CMK (cell line): Measurements from ENCODE around the gene EHMT1.
"Not testable (repeated sequence)": the region's sequence is repeated elsewhere in the genome, so short reads cannot be mapped to it uniquely, and the experiment has no call there.

Experiments used
- DNase-seq: peaks from one replicate; pipeline ENCODE4 v3.0.0-alpha.2; 2010; ENCODE audit warnings: low read depth

The EHMT1 gene

GRCh38 chr9:137590469-137591383, 28.1 kb upstream of the EHMT1 start, which contains the start of gene ZMYND19:
ZMYND19 (minus strand) TSS chr9:137590512; CDS start chr9:137590263, 249 bp downstream.
- DNase-seq, result peak; percentile 67

GRCh38 chr9:137592767-137593166, 26.0 kb upstream of the EHMT1 start:
- DNase-seq, result no peak

DNA sequence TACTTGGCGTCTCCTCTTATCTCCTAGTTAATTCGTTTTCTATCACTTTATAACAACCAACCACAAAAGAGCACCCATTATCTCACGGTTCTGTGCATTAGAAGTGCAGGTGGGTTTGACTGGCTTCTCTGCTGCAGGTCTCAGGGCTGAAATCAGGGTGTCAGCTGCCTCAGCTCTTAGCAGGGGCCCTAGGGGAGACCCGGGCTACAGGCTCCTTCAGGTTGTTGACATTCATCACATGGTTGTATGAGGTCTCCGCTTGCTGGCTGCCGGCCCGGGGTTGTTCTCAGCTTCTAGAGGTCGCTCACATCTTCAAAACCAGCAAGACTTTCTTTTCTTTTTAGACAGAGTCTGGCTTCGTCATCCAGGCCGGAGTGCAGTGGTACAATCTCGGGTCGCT, 25.6 kb upstream of the EHMT1 start:
- no peak for DNase-seq

- DNase-seq, result not testable (repeated sequence)
These were observed 22.2 kb upstream of the EHMT1 start for GRCh38 chr9:137596577-137596976.

DNA sequence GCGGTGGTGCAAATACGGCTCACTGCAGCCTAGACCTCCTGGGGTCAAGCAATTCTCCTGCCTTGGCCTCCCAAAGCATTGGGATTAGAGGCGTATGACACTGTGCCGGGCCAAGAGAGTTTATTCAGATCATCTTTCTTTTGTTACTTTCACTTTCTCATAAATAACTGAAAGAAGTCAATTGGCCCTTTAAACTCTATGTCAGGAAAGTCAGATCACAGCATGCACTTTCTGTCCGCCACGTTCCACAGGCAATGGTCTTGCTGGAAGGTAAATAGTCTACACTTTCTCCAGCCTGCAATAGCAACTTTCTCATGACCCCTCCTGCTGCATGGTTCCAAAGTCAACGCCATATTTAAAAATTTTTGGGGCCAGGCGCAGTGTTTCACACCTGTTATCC, 19.9 kb upstream of the EHMT1 start:
- DNase-seq, result no peak

DNA sequence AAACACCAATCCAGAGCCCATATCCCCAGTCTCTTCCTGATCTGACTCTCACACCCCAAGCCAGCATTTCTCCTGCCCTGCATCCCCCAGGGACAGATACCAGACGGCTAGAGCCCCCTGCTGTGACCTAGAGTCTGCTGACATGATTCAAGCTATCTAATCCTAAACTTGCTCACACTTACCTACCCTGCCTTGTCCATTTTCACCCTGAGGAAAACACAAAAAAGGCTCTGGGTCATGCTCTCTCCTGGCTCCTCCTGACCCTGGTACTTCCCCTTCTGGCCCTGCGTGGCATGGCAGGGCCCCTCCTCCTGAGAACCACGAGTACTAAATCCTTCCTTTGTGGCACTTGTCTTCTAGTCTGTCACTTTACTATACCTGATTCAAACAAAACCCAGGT, 16.1 kb upstream of the EHMT1 start:
- DNase-seq, result no peak

DNA sequence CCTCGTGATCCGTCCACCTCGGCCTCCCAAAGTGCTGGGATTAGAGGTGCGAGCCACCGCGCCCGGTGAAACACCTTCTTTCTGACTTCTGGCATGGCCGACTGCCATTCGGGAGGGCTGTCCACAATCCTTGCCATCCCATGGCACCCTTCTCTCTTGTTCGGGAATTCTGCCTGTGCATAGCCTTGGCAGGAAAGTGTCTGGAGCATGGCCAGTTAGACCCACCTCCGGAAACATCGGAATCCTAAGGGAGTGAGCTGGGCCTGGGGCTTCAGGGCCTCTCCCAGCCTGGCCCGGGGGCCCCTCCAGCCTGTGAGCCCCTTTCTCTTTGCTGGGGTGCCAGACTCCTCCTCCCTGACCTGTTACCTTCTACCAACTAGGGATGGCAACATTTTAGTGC, 14.9 kb upstream of the EHMT1 start:
- no peak for DNase-seq

DNA sequence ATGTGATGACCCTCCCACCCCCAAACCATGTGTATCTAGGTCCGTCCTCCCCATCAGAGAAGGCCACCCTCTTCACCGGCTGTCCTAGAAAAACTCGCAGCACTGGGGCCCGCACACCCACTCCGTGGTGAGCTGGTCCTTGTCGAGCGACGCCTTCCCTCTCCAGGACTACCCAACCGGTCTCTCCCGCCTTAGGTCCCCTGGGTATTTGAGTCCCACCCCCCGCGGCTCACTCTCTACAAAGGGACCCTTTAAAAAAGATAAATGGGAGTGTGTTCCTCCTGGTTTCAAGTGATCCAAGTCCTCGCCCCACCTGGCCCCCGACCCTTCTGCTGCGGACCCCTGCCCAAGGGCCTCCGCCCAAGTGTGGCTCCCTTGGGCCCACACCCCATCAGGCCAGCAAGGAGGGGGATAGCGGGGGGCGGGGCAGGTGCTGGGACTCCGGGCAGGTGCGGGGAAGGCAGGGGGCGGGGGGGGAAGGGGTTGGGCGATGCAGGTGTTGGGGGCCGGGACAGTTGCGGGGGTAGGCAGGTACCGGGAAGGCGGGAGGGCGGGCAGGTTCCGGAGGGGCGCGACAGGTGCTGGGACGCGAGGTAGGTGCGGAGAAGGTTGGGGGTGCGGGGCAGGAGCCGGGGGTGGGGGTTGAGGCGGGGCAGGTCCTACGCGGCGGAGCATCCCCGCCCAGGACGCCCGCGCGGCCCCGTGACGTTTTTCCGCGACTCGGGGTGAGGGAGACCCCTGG, 14.3 kb upstream of the EHMT1 start:
- no peak for DNase-seq

GRCh38 chr9:137605121-137606004, 13.4 kb upstream of the EHMT1 start, which contains the start of gene ARRDC1:
ARRDC1 (plus strand) TSS chr9:137605686; CDS start chr9:137605718, 32 bp downstream.
- peak; percentile 92 for DNase-seq

- DNase-seq, result no peak
These were observed 12.7 kb upstream of the EHMT1 start for GRCh38 chr9:137606005-137606621.

GRCh38 chr9:137606734-137607138, 12.1 kb upstream of the EHMT1 start:
- DNase-seq, result no peak

- no peak for DNase-seq
These were observed 11.5 kb upstream of the EHMT1 start for GRCh38 chr9:137607141-137607857.

DNA sequence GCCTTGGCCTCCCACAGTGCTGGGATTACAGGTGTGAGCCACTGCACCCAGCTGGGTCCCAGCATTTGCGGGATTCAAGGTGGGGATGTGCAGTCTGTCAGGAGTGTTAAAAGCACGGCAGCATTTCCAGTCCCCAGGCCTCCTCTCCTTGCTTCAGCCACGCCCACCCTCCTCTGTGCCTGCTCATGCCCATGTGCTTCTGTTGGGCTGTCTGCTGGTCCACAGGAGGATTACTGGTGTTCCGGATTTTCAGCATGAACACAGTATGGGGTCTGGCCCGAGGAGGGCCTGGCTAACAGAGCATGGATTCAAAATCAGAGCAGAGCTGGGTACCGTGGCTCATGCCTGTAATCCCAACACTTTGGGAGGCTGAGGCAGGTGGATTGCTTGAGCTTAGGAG, 7.9 kb upstream of the EHMT1 start:
- DNase-seq, result no peak

DNA sequence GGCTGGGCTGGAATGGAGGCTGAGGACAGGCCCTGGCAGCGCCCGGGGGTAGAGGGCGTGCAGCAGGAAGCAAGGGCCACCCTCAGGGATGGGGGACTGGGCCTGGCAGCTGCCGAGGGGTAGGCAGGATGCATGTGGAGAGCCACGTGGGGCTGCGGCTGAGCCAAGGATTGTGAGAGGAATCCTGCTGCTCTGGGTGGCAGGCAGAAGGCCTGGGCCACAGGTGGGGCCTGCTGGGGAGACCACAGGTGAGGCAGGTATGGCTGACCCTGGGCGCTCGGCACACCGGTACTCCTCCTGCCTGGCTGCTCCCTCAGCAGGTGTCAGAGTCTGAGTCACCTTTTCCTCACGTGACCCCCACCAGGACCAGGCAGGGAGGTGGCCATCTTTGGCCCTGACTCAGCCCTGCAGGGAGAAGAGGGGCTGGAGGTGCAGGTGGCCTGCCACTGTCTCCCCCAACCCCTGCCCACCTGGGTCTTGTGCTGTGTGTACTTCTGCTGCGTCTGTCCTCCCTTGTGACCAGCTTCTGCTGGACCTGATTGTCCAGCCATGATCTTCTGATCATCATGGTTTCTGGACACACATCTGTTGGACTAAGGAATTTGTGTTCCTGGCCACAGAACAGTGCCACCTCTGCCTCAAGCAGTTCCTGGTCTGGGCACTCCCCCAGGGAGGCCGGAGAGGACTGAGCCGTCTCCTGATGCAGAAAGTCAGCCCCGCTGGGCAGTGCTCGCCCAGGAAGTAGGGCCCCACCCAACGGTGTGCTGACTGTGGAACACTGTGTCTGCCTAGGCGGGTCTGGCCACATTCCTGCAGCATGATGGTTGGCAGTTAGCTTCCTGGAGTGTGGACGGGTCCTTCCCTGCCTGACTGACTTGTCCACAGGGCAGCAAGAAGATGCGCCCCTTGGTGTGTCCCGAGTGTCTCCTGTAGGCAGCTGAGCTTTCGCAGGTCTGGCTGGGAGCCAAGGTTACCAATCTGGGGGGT, 6.9 kb upstream of the EHMT1 start:
- DNase-seq, result no peak

DNA sequence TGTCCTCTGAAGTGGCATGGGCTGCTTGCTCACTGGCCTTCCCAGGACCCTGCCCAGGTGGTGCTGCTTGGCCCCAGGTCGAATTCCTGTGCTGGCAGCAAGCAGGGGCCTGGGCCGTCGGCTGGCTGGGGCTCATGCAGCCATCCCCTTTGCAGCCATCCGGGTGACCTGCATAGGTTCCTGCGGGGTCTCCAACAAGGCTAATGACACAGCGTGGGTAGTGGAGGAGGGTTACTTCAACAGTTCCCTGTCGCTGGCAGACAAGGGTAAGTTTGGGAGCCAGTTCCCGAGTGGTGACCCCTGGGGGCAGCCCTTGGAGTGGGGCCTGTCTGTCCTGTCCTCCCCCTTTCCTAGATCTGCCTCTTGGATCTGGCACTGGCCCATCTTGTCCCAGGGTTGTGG, 6.1 kb upstream of the EHMT1 start:
- DNase-seq, result no peak

- no peak for DNase-seq
These were observed 5.5 kb upstream of the EHMT1 start for GRCh38 chr9:137613259-137613658.

- DNase-seq, result no peak
These were observed 4.9 kb upstream of the EHMT1 start for GRCh38 chr9:137613738-137614523.

DNA sequence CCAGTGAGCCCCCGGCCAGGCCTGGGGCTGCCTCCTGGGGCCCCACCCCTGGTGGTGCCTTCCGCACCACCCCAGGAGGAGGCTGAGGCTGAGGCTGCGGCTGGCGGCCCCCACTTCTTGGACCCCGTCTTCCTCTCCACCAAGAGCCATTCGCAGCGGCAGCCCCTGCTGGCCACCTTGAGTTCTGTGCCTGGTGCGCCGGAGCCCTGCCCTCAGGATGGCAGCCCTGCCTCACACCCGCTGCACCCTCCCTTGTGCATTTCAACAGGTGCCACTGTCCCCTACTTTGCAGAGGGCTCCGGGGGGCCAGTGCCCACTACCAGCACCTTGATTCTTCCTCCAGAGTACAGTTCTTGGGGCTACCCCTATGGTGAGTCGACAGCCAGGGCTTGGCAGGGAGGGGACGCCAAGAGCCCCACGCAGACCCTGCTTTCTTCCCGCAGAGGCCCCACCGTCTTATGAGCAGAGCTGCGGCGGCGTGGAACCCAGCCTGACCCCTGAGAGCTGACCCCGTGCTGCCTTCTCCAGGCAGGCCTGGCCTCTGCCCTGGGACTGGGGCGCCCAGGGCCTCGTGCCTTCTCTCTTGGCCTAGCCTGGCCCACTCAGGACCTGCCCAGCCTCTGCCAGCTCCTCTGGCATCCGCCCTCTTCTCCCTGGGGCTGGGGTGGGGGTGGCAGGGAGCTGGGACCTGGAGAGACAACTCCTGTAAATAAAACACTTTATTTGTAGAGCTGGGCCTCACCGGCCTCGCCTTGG, 4.0 kb upstream of the EHMT1 start:
- DNase-seq, result no peak
